Measurements from ENCODE around the gene HOPX. TPM values are rescaled to one million over a fixed set of nuclear protein-coding genes. Genes with fewer than 3 reads are reported as not detected.

Gene HOPX
- total and polyA plus RNA-seq, 2 experiments from 2014 or later, result not detected

DNA sequence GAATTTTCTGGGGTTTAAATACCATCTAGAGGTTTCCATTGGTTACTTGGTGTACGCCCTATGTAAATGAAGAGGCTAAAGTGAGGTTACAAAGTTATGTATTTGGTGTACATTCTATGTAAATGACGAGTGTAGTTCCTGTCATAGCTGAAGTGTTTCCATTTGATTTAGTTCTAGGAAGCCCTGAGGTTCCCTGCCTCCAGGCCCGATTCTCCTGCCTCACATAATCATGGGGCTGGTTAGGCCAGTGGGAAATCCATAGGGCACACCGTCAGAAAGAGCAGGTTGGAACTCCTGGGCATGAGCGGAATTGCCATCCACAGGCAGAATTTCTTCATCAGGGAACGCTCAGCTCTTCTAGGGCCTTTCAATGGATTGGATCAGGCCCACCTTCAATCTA is 24.2 kb upstream of the HOPX start (continued):
- TF ChIP-seq, protein P1, sequence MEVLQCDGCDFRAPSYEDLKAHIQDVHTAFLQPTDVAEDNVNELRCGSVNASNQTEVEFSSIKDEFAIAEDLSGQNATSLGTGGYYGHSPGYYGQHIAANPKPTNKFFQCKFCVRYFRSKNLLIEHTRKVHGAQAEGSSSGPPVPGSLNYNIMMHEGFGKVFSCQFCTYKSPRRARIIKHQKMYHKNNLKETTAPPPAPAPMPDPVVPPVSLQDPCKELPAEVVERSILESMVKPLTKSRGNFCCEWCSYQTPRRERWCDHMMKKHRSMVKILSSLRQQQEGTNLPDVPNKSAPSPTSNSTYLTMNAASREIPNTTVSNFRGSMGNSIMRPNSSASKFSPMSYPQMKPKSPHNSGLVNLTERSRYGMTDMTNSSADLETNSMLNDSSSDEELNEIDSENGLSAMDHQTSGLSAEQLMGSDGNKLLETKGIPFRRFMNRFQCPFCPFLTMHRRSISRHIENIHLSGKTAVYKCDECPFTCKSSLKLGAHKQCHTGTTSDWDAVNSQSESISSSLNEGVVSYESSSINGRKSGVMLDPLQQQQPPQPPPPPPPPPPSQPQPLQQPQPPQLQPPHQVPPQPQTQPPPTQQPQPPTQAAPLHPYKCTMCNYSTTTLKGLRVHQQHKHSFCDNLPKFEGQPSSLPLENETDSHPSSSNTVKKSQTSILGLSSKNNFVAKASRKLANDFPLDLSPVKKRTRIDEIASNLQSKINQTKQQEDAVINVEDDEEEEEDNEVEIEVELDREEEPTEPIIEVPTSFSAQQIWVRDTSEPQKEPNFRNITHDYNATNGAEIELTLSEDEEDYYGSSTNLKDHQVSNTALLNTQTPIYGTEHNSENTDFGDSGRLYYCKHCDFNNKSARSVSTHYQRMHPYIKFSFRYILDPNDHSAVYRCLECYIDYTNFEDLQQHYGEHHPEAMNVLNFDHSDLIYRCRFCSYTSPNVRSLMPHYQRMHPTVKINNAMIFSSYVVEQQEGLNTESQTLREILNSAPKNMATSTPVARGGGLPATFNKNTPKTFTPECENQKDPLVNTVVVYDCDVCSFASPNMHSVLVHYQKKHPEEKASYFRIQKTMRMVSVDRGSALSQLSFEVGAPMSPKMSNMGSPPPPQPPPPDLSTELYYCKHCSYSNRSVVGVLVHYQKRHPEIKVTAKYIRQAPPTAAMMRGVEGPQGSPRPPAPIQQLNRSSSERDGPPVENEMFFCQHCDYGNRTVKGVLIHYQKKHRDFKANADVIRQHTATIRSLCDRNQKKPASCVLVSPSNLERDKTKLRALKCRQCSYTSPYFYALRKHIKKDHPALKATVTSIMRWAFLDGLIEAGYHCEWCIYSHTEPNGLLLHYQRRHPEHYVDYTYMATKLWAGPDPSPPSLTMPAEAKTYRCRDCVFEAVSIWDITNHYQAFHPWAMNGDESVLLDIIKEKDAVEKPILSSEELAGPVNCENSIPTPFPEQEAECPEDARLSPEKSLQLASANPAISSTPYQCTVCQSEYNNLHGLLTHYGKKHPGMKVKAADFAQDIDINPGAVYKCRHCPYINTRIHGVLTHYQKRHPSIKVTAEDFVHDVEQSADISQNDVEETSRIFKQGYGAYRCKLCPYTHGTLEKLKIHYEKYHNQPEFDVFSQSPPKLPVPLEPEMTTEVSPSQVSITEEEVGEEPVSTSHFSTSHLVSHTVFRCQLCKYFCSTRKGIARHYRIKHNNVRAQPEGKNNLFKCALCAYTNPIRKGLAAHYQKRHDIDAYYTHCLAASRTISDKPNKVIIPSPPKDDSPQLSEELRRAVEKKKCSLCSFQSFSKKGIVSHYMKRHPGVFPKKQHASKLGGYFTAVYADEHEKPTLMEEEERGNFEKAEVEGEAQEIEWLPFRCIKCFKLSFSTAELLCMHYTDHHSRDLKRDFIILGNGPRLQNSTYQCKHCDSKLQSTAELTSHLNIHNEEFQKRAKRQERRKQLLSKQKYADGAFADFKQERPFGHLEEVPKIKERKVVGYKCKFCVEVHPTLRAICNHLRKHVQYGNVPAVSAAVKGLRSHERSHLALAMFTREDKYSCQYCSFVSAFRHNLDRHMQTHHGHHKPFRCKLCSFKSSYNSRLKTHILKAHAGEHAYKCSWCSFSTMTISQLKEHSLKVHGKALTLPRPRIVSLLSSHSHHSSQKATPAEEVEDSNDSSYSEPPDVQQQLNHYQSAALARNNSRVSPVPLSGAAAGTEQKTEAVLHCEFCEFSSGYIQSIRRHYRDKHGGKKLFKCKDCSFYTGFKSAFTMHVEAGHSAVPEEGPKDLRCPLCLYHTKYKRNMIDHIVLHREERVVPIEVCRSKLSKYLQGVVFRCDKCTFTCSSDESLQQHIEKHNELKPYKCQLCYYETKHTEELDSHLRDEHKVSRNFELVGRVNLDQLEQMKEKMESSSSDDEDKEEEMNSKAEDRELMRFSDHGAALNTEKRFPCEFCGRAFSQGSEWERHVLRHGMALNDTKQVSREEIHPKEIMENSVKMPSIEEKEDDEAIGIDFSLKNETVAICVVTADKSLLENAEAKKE (CRISPR knock-in tag; IDR thresholded peaks at IDR 0.05), result no peak
- TF ChIP-seq STAT1 (IDR thresholded peaks at IDR 0.05; ENCODE audit: unreplicated experiment) (no peak), ZNF331 (CRISPR knock-in tag; IDR thresholded peaks at IDR 0.05; ENCODE audit: low read depth) (no peak)

DNA sequence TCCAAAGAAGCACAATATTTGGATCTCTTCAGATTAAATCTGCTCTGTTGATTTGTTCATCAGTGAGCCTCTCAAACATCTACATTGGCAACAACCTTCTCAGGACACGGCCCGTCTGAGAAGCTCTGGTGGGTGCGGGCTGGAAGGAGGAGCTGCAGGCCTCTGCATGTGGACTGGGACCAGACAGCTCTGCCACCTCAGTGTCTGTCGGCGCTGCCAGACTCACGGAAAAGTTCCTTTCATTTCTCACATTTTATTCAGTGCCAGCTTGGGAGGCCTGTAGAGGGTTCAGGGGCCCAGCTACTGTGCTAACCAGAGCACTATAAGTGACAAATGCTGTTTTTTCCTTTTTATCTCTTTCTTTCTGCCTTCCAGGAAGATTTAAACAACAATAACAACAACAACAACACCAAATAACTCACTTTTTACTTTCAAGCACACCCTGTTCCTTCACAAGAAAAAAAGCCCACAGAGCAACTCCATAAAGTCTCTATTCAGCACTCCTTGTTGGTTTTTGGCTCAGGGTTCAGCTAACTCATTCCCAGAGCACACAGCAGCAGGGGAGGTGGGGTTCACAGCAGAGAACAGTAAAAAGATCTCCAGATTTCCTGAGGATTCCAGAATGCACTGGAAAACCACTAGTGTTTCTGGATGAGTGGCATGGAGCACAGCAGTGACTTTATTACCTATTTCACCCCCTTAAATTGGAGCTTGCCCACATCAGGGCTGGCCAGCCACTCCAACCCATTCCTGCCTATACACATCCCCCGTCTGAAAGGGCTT is 23.2 kb upstream of the HOPX start:
- DNase-seq (ENCODE audit: low spot score) (no peak), ATAC-seq (no peak)
- Histone ChIP-seq H3K9me2 (ENCODE audit: insufficient read depth) (peaks cover 13% of the 10 kb centered on the region), H3K27ac (ENCODE audit: low read depth) (no peak overlapping the region), H3K36me3 (ENCODE audit: insufficient read depth) (no peaks in the 10 kb centered on the region), H3K27me3 (ENCODE audit: insufficient read depth) (no peaks in the 10 kb centered on the region), H3K4me1 (ENCODE audit: insufficient read depth) (peaks cover 11% of the 10 kb centered on the region; the same call in 1 of the 2 replicates), H2AFZ (peak overlapping the region; percentile 85), H4K20me1 (replicated peaks; ENCODE audit: insufficient read depth) (no peaks in the 10 kb centered on the region), H3F3A (replicated peaks; ENCODE audit: low read depth) (no peaks in the 10 kb centered on the region), H3K4me2 (no peak overlapping the region), H3K79me2 (replicated peaks; ENCODE audit: insufficient read depth) (no peaks in the 10 kb centered on the region), H3K4me3 (no peak overlapping the region)
- Mint-ChIP-seq H3K27me3 (ENCODE audit: insufficient read depth, low read depth, poor library complexity) (no peaks in the 10 kb centered on the region), H3K9me3 (no peaks in the 10 kb centered on the region), H3K27ac (no peak overlapping the region), H3K4me1 (peaks cover 8% of the 10 kb centered on the region; the same call in 2 of the 3 replicates), H3K36me3 (ENCODE audit: low read depth) (no peaks in the 10 kb centered on the region), H3K4me3 (no peak overlapping the region)
- no peak for TF ChIP-seq ZNF331 (CRISPR knock-in tag; IDR thresholded peaks at IDR 0.05; ENCODE audit: low read depth)
- no peak for TF ChIP-seq EZH2phosphoT487 (IDR thresholded peaks at IDR 0.05; ENCODE audit: unreplicated experiment)
- no peak for TF ChIP-seq EZH2 (IDR thresholded peaks at IDR 0.05; ENCODE audit: low read depth, unreplicated experiment)
- no peak for TF ChIP-seq JUNB (IDR thresholded peaks at IDR 0.05; ENCODE audit: unreplicated experiment)
- TF ChIP-seq POLR2AphosphoS5 (IDR thresholded peaks at IDR 0.05; ENCODE audit: low read depth), result no peak
- TF ChIP-seq, protein P2, sequence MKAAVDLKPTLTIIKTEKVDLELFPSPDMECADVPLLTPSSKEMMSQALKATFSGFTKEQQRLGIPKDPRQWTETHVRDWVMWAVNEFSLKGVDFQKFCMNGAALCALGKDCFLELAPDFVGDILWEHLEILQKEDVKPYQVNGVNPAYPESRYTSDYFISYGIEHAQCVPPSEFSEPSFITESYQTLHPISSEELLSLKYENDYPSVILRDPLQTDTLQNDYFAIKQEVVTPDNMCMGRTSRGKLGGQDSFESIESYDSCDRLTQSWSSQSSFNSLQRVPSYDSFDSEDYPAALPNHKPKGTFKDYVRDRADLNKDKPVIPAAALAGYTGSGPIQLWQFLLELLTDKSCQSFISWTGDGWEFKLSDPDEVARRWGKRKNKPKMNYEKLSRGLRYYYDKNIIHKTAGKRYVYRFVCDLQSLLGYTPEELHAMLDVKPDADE (IDR thresholded peaks at IDR 0.05), result no peak
- no peak for TF ChIP-seq ZNF114 (CRISPR knock-in tag; IDR thresholded peaks at IDR 0.05)
